GM12878 (cell line): ENCODE data around the gene CACHD1. TPM values are rescaled to one million over a fixed set of nuclear protein-coding genes. Genes with fewer than 3 reads are reported as not detected.

Experiments
- ATAC-seq: fragments of 200-7000 bp; cut with Tn5 transposase; 3 replicates; pipeline ENCODE4 v1.9.1; 2020; ENCODE audit warnings: mild to moderate bottlenecking, moderate library complexity
- BruUV-seq: library from RNA; stranded (reverse); fragments of 400-500 nt; replicated peaks from 2 replicates; lab custom pipeline; 2021; lab: Mats Ljungman, UMichigan
- CTCF ChIA-PET: fragments of 300-600 bp; sonication (Branson Sonifier 250); formaldehyde crosslinking; extraction: SDS; loops from one replicate; lab custom pipeline; 2021; ENCODE audit warnings: inconsistent platforms; lab: Yijun Ruan, JAX
- POLR2A ChIA-PET: fragments of 350-600 bp; formaldehyde crosslinking; extraction: SDS; loops from one replicate; lab custom pipeline; 2021; ENCODE audit warnings: inconsistent platforms; lab: Charles Lee
- RAD21 ChIA-PET: fragments of 300-600 bp; sonication (Branson Sonifier 250); formaldehyde crosslinking; loops from one replicate; lab custom pipeline; 2023; ENCODE audit warnings: antibody characterized with exemption; ENCODE audit not compliant: unreplicated experiment; lab: Charles Lee
- SMC1A ChIA-PET: fragments of 300-600 bp; sonication (Branson Sonifier 250); formaldehyde crosslinking; loops from one replicate; lab custom pipeline; 2023; ENCODE audit not compliant: unreplicated experiment, uncharacterized antibody; lab: Charles Lee
- DNase-seq: peaks from one replicate; pipeline ENCODE4 v3.0.0-alpha.2; 2011; ENCODE audit warnings: low read depth, low spot score
- FAIRE-seq: peaks from 3 replicates; lab custom pipeline; 2011; peaks lifted over from hg19 to GRCh38; lab: Jason Lieb, UNC
- H2AFZ ChIP-seq: 2 replicates; pipeline ENCODE4 v1.6.0; 2011; ENCODE audit warnings: low read depth, low read length, control low read depth; ENCODE audit not compliant: control insufficient read depth
- H3K27ac ChIP-seq: 2 replicates; pipeline ENCODE4 v1.5.1; 2011; ENCODE audit warnings: control low read depth; ENCODE audit not compliant: control insufficient read depth, insufficient read depth
- H3K27me3 ChIP-seq, 2 experiments: replicated peaks in 1 of 2; 2 replicates each; pipeline versions ENCODE4 v1.6.0 to v1.6.1; 2011; ENCODE audit warnings: low read length in 1 of 2; ENCODE audit not compliant: control insufficient read depth in 2 of 2, insufficient read depth in 2 of 2
- H3K36me3 ChIP-seq, 2 experiments: 2 replicates each; pipeline ENCODE4 v1.5.1; 2011; ENCODE audit warnings: low read length in 1 of 2; ENCODE audit not compliant: control insufficient read depth in 2 of 2, insufficient read depth in 2 of 2
- H3K4me1 ChIP-seq: 2 replicates; pipeline ENCODE4 v1.6.1; 2011; ENCODE audit warnings: mild to moderate bottlenecking, low read length, moderate library complexity, mixed read lengths; ENCODE audit not compliant: control insufficient read depth, insufficient read depth
- H3K4me2 ChIP-seq: 2 replicates; pipeline ENCODE4 v1.6.0; 2011; ENCODE audit warnings: control low read depth; ENCODE audit not compliant: control insufficient read depth, insufficient read depth
- H3K4me3 ChIP-seq: fragments of 200-600 bp; sonication (generic); 2 replicates; pipeline ENCODE4 v1.5.1; 2016
- H3K79me2 ChIP-seq: 2 replicates; pipeline ENCODE4 v1.6.0; 2011; ENCODE audit warnings: low read length; ENCODE audit not compliant: control insufficient read depth, insufficient read depth
- H3K9ac ChIP-seq: 2 replicates; pipeline ENCODE4 v1.8.0; 2011; ENCODE audit warnings: low read length, control low read depth, mixed read lengths; ENCODE audit not compliant: control insufficient read depth, insufficient read depth
- H3K9me3 ChIP-seq: replicated peaks from 3 replicates; pipeline ENCODE4 v1.5.1; 2011; ENCODE audit warnings: mild to moderate bottlenecking, low read length; ENCODE audit not compliant: control insufficient read depth, insufficient read depth
- H4K20me1 ChIP-seq: 2 replicates; pipeline ENCODE4 v1.6.0; 2011; ENCODE audit not compliant: control insufficient read depth, insufficient read depth
- IRF4 ChIP-seq: IDR thresholded peaks from 2 replicates; pipeline ENCODE4 v1.6.1; 2011; ENCODE audit warnings: low read depth, low read length
- MEF2B ChIP-seq: fragments of 450-650 bp; IDR thresholded peaks from 2 replicates; pipeline ENCODE4 v1.6.1; 2018; ENCODE audit warnings: mild to moderate bottlenecking, moderate library complexity; ENCODE audit not compliant: partially characterized antibody, poor library complexity, severe bottlenecking
- NR2C2 ChIP-seq: IDR thresholded peaks from 2 replicates; pipeline ENCODE4 v1.6.1; 2011; ENCODE audit warnings: borderline replicate concordance, low read depth; ENCODE audit not compliant: control insufficient read depth, insufficient read length
- PAX5 ChIP-seq: IDR thresholded peaks from 2 replicates; pipeline ENCODE4 v1.6.1; 2011; ENCODE audit warnings: low read depth, low read length, borderline replicate concordance
- SMAD1 ChIP-seq: fragments of 450-650 bp; IDR thresholded peaks from 2 replicates; pipeline ENCODE4 v1.6.1; 2018; ENCODE audit warnings: mild to moderate bottlenecking, low read depth; ENCODE audit not compliant: partially characterized antibody
- SREBF1 ChIP-seq: IDR thresholded peaks from 2 replicates; pipeline ENCODE4 v1.6.1; 2012; ENCODE audit warnings: mild to moderate bottlenecking, low read length
- WRNIP1 ChIP-seq: IDR thresholded peaks from 2 replicates; pipeline ENCODE4 v1.6.1; 2011; ENCODE audit warnings: low read depth, low read length, improper control_type of control experiment, borderline replicate concordance
- ZNF207 ChIP-seq: fragments of 450-650 bp; IDR thresholded peaks from 2 replicates; pipeline ENCODE4 v1.6.1; 2014; ENCODE audit warnings: antibody characterized with exemption, mild to moderate bottlenecking, borderline replicate concordance
- ZNF24 ChIP-seq: fragments of 450-650 bp; IDR thresholded peaks from 2 replicates; pipeline ENCODE4 v1.6.1; 2017; ENCODE audit warnings: antibody characterized with exemption, mild to moderate bottlenecking
- WGBS: methylation state at CpG from one replicate; pipeline ENCODE4 v1.1.6; 2016; ENCODE audit warnings: low lambda C conversion rate; ENCODE audit not compliant: insufficient replicate concordance, insufficient coverage; ENCODE audit errors: missing lambda C conversion rate; 5-methylcytosine and 5-hydroxymethylcytosine counted together
- in situ Hi-C: fragments of 300-500 bp; cut with MboI; formaldehyde crosslinking; loops from 9 replicates; pipeline ENCODE4 v1.14.3; 2018; ENCODE audit warnings: mixed read lengths
- intact Hi-C: fragments of 100-400 bp; cut with micrococcal nuclease; formaldehyde crosslinking; loops from one replicate; pipeline ENCODE4 v1.14.2; 2022; ENCODE audit not compliant: unreplicated experiment
- polyA plus RNA-seq, 11 experiments: library from polyadenylated mRNA; depleted of rRNA in 4 of 11; unstranded in 6 of 11; stranded (reverse) in 5 of 11; fragments of >200 nt; fragmentation: Nextera tagmentation in 4 of 11; fragmentation: Illumina TruSeq in 1 of 11; extraction: Ambion mirVana in 4 of 11; extraction: Trizol in 1 of 11; gene quantifications; 1 replicate in 1 of 11; 2 replicates in 10 of 11; pipeline versions ENCODE4 v1.2.1 to v1.2.3, GENCODE V29; 2011 to 2016; ENCODE audit warnings: inconsistent platforms in 2 of 11, missing spikeins in 2 of 11, low read depth in 1 of 11
- total RNA-seq, 4 experiments: library from RNA; depleted of rRNA in 3 of 4; stranded (reverse); fragments of >200 nt in 3 of 4; fragmentation: Illumina TruSeq in 1 of 4; extraction: Trizol in 1 of 4; gene quantifications; 2 replicates each; pipeline versions ENCODE4 v1.2.1 to v1.2.3, GENCODE V29; 2013 to 2021

Gene CACHD1
- total and polyA plus RNA-seq, 10 of the 15 experiments (the other 5 are each of a cell fraction or from before 2014, with no cell fraction given): 0.03 TPM; not detected in 9

GRCh38 chr1:64578270-64578973 lies 108.5 kb downstream of the CACHD1 start:
- Histone ChIP-seq H3K36me3 (no peaks in the 10 kb centered on the region), H3K4me2 (no peak overlapping the region), H3K9me3 (no peaks in the 10 kb centered on the region), H3K27me3 (no peaks in the 10 kb centered on the region), H4K20me1 (no peaks in the 10 kb centered on the region), H3K4me1 (no peaks in the 10 kb centered on the region), H3K27ac (no peak overlapping the region), H3K9ac (no peak overlapping the region), H3K4me3 (no peak overlapping the region), H3K79me2 (no peaks in the 10 kb centered on the region), H2AFZ (no peak overlapping the region)
- in situ Hi-C loops: no loop called here
- RAD21 ChIA-PET: interaction anchor here (0.6 kb wide), 1 partner anchor 26 kb away, joined by 3 read pairs; no protein-coding TSS in a partner anchor
- BruUV-seq: no TSS peak
- intact Hi-C loops: no loop called here
- ATAC-seq: no peak
- SMC1A ChIA-PET: no interaction called here
- 0% methylated on average over 3 of the region's 3 CpGs for WGBS
- POLR2A ChIA-PET: no interaction called here
- CTCF ChIA-PET: interaction anchor here (0.8 to 1.2 kb wide), 2 partner anchors 12 to 246 kb away, joined by 3 read pairs; no protein-coding TSS in a partner anchor
- no peak for TF ChIP-seq SMAD1
- no peak for TF ChIP-seq SREBF1
- TF ChIP-seq PAX5: no peak
- TF ChIP-seq IRF4: no peak
- TF ChIP-seq ZNF24: no peak
- FAIRE-seq: no peak
- no peak for DNase-seq

GRCh38 chr1:64579767-64580166 lies 109.8 kb downstream of the CACHD1 start:
- DNase-seq (no peak), ATAC-seq (no peak), FAIRE-seq (no peak)
- BruUV-seq: no TSS peak
- H3K27ac ChIP-seq: no peak overlapping the region
- H4K20me1 ChIP-seq: no peaks in the 10 kb centered on the region
- H3K79me2 ChIP-seq: no peaks in the 10 kb centered on the region
- in situ Hi-C loops: no loop called here
- H3K4me1 ChIP-seq: no peaks in the 10 kb centered on the region
- intact Hi-C loops: no loop called here
- no peaks in the 10 kb centered on the region for H3K9me3 ChIP-seq
- 21% methylated on average over 5 of the region's 5 CpGs for WGBS
- H3K27me3 ChIP-seq: no peaks in the 10 kb centered on the region
- no peak overlapping the region for H3K4me2 ChIP-seq
- H2AFZ ChIP-seq: no peak overlapping the region
- H3K4me3 ChIP-seq: no peak overlapping the region
- ChIA-PET SMC1A (no interaction called here), POLR2A (interaction anchor here (0.6 kb wide), 1 partner anchor 11 kb away, joined by 6 read pairs; no protein-coding TSS in a partner anchor), CTCF (no interaction called here), RAD21 (no interaction called here)
- TF ChIP-seq ZNF207 (no peak), MEF2B (no peak), NR2C2 (no peak), WRNIP1 (no peak)
- H3K36me3 ChIP-seq: no peaks in the 10 kb centered on the region
- H3K9ac ChIP-seq: no peak overlapping the region
